ENCODE data around the gene GPT2.
A peak's percentile ranks its signal among the peaks of the same experiment; 100 is the strongest.

- TF ChIP-seq CTCF (IDR thresholded peaks at IDR 0.05; ENCODE audit: insufficient read depth, low read length) (peak; percentile 29), REST (IDR thresholded peaks at IDR 0.05; ENCODE audit: insufficient replicate concordance, low read depth) (no peak), POLR2AphosphoS5 (IDR thresholded peaks at IDR 0.05; ENCODE audit: low read depth) (no peak), SPI1 (IDR thresholded peaks at IDR 0.05; ENCODE audit: borderline replicate concordance, low read depth) (no peak), GABPA (IDR thresholded peaks at IDR 0.05; ENCODE audit: low read depth) (no peak)
These were observed 24.6 kb downstream of the GPT2 start for GRCh38 chr16:46908540-46909372.
